Activated T-cell treated with anti-CD3 and anti-CD28 coated beads, Interleukin-2, amount 50 U/mL, for 24 hours (primary cell): ENCODE measurements around the gene EPB41L2.
"Not testable (repeated sequence)": the region's sequence is repeated elsewhere in the genome, so short reads cannot be mapped to it uniquely, and the experiment has no call there.

Experiments used
- DNase-seq: peaks from one replicate; pipeline ENCODE4 v3.0.0-alpha.2; 2020
- H3K27ac Mint-ChIP-seq: 2 replicates; pipeline ENCODE4 v1.8.0; 2020; ENCODE audit warnings: mild to moderate bottlenecking, mixed read lengths
- H3K27me3 Mint-ChIP-seq: 2 replicates; pipeline ENCODE4 v1.8.0; 2020; ENCODE audit warnings: mixed read lengths
- H3K36me3 Mint-ChIP-seq: 2 replicates; pipeline ENCODE4 v1.8.0; 2020; ENCODE audit warnings: low read depth, mixed read lengths
- H3K4me1 Mint-ChIP-seq: 2 replicates; pipeline ENCODE4 v1.8.0; 2020; ENCODE audit warnings: low read depth, mixed read lengths
- H3K4me3 Mint-ChIP-seq: 2 replicates; pipeline ENCODE4 v1.8.0; 2020; ENCODE audit warnings: mild to moderate bottlenecking, moderate library complexity, mixed read lengths
- H3K9me3 Mint-ChIP-seq: 2 replicates; pipeline ENCODE4 v1.8.0; 2020; ENCODE audit warnings: mixed read lengths

EPB41L2 gene

GRCh38 chr6:130810307-130811030, 252.6 kb downstream of the EPB41L2 start:
- H3K4me3 Mint-ChIP-seq: no peak overlapping the region
- no peak for DNase-seq
- H3K36me3 Mint-ChIP-seq: no peaks in the 10 kb centered on the region
- no peaks in the 10 kb centered on the region for H3K4me1 Mint-ChIP-seq
- H3K9me3 Mint-ChIP-seq: no peaks in the 10 kb centered on the region
- no peaks in the 10 kb centered on the region for H3K27me3 Mint-ChIP-seq
- no peak overlapping the region for H3K27ac Mint-ChIP-seq

- not testable (repeated sequence) for H3K4me1 Mint-ChIP-seq, H3K4me3 Mint-ChIP-seq, H3K9me3 Mint-ChIP-seq, H3K27me3 Mint-ChIP-seq, H3K27ac Mint-ChIP-seq, H3K36me3 Mint-ChIP-seq, DNase-seq
Observed at GRCh38 chr6:130801368-130801767, 261.7 kb downstream of the EPB41L2 start.

GRCh38 chr6:130797061-130797460, 266.0 kb downstream of the EPB41L2 start:
- Mint-ChIP-seq H3K4me3 (no peak overlapping the region), H3K9me3 (peaks cover 4% of the 10 kb centered on the region), H3K4me1 (peaks cover 4% of the 10 kb centered on the region), H3K27me3 (no peaks in the 10 kb centered on the region), H3K27ac (no peak overlapping the region), H3K36me3 (no peaks in the 10 kb centered on the region)
- DNase-seq: no peak

DNA sequence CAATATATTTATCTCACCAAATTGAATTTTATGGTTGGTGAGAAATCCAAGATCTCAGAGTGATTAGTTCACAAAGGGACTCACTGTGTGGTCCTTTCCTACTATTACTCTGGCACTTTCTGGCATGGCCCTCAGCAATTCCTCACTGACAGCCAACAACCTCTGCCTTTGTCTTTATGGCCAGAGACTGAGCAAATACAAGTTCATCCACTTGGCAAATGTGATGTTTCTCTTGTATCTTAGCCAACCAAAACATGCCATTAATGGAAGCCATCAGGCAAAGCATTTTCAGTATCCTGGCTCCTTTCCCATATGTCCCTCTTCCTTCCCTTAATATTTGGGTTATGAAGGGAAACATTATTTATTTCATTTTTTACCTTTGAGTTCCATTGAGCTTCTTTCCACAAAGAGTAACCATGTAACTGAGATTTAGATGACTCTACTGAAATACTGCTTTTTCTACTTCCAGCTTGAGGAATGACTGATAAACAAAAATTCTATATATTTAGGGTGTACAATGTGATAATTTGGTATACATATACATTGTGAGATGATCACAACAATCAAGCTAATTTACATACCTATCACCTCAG, 266.6 kb downstream of the EPB41L2 start:
- H3K4me1 Mint-ChIP-seq: peaks cover 4% of the 10 kb centered on the region
- no peaks in the 10 kb centered on the region for H3K36me3 Mint-ChIP-seq
- H3K9me3 Mint-ChIP-seq: peaks cover 4% of the 10 kb centered on the region
- no peaks in the 10 kb centered on the region for H3K27me3 Mint-ChIP-seq
- no peak for DNase-seq
- H3K4me3 Mint-ChIP-seq: no peak overlapping the region
- H3K27ac Mint-ChIP-seq: no peak overlapping the region

- H3K9me3 Mint-ChIP-seq: peaks cover 4% of the 10 kb centered on the region
- H3K36me3 Mint-ChIP-seq: no peaks in the 10 kb centered on the region
- no peak for DNase-seq
- H3K4me1 Mint-ChIP-seq: peaks cover 4% of the 10 kb centered on the region
- no peak overlapping the region for H3K4me3 Mint-ChIP-seq
- H3K27ac Mint-ChIP-seq: no peak overlapping the region
- no peaks in the 10 kb centered on the region for H3K27me3 Mint-ChIP-seq
Observed at GRCh38 chr6:130794738-130795137, 268.3 kb downstream of the EPB41L2 start.

DNA sequence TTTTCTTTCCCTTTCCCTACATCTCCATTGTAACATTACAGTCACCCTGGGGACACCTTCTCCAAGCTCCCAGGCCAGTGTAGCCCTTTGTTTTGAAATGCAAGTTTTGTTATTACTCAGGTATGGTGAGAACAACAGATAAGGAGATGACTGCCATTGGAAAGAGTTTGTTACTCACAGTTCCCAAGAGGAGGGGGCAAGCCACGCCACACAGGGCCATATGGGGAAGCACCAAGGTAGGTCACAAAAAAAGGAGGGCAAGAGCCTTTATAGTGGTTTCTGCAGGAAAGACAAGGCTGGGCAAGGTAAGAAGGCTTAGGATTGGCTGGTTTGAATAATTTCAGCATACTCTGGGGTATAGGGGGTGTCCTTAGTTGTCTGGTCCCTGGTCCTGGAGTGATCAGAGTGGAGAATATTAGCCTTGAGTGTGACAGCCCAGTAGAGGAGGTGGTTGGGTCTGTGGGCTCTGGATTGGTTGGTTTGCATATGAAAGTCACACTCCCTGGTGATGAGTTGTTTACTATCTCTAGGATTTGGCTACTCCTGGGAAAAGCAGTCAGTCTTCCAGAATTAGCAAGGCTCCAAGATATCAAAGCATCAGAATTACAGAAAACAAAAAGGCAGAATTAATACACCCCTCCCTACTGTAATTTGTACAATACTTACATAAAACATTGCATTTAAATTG, 268.9 kb downstream of the EPB41L2 start:
- Mint-ChIP-seq H3K4me3 (no peak overlapping the region), H3K27me3 (no peaks in the 10 kb centered on the region), H3K27ac (no peak overlapping the region), H3K9me3 (peaks cover 2% of the 10 kb centered on the region), H3K36me3 (no peaks in the 10 kb centered on the region), H3K4me1 (peaks cover 4% of the 10 kb centered on the region)
- DNase-seq: no peak
